Activated gamma-delta T cell (primary cell): Measurements from ENCODE around the gene TARS2.

Source experiments
- DNase-seq: peaks from one replicate; lab custom pipeline; 2025; lab: John Stamatoyannopoulos, UW

TARS2 gene

DNA sequence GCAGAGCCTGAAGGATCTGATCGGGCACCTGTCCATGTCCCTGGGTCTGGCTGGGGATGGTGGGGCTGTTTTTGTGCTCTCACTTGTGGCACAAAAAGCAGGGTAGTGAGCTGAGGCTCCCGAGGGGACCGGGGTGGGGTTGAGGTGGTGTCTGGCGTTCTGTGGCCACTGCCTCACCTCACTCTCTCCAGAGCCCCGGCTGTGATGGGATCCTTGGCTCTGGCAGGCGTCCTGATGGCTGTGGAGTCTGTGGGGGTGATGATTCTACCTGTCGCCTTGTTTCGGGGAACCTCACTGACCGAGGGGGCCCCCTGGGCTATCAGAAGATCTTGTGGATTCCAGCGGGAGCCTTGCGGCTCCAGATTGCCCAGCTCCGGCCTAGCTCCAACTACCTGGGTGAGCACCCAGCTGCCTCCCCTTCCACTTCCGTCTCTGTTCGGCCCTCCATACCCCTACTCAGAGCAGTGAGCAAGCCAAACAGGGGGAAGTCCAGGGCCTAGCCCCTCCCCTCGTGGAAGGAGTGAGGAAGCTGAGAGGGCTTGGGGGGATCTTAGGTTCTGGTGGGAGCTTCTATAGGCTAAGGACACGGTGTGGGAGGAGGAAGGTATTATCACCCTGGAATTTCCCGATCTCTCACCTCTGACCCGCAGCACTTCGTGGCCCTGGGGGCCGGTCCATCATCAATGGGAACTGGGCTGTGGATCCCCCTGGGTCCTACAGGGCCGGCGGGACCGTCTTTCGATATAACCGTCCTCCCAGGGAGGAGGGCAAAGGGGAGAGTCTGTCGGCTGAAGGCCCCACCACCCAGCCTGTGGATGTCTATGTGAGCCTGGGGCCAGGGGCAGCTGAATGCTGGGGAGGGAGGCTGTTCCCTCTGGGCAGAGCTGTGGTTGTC, 69.0 kb downstream of the TARS2 start:
- no peak for DNase-seq

DNA sequence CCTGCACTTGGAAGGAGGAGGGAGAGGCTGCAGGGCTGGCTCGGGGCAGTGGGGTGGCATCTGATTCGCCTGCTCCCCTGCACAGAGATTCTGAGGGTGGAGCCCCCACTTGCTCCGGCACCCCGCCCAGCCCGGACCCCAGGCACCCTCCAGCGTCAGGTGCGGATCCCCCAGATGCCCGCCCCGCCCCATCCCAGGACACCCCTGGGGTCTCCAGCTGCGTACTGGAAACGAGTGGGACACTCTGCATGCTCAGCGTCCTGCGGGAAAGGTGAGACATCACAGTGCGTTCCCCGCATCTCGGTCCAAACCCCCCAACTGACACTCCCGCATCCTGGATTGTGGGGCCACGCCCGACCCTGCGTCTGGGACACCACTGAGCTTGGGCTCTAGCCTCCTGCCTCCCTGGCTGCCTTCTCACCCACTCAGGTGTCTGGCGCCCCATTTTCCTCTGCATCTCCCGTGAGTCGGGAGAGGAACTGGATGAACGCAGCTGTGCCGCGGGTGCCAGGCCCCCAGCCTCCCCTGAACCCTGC, 69.9 kb downstream of the TARS2 start:
- DNase-seq = no peak
